HCT116 (cell line): Measurements from ENCODE around the gene TGFBR3L. TPM values are rescaled to one million over a fixed set of nuclear protein-coding genes. Genes with fewer than 3 reads are reported as not detected.
"Not testable (repeated sequence)": the region's sequence is repeated elsewhere in the genome, so short reads cannot be mapped to it uniquely, and the experiment has no call there.

ENCODE experiments used
- ATAC-seq: fragments of 200-7000 bp; cut with Tn5 transposase; 2 replicates; pipeline ENCODE4 v1.9.1; 2020; ENCODE audit warnings: mild to moderate bottlenecking, moderate library complexity
- BruUV-seq: library from RNA; stranded (reverse); fragments of 400-500 nt; replicated peaks from 2 replicates; lab custom pipeline; 2021; lab: Mats Ljungman, UMichigan
- CTCF ChIA-PET: fragments of 300-600 bp; sonication (Branson Sonifier 250); formaldehyde crosslinking; loops from one replicate; lab custom pipeline; 2021; ENCODE audit warnings: antibody characterized with exemption; lab: Charles Lee
- POLR2A ChIA-PET: fragments of 300-600, 350-600 bp; sonication (Branson Sonifier 250); formaldehyde crosslinking; loops from one replicate; lab custom pipeline; 2021; ENCODE audit warnings: antibody characterized with exemption; lab: Charles Lee
- RAD21 ChIA-PET, 2 experiments: fragments of 300-600 bp; sonication (Branson Sonifier 250); formaldehyde crosslinking; loops; one replicate each; lab custom pipeline; 2023; ENCODE audit warnings: low total read pairs in 2 of 2; ENCODE audit not compliant: uncharacterized antibody in 2 of 2, unreplicated experiment in 2 of 2, low non-redundant PET in 1 of 2; lab: Charles Lee
- DNase-seq: peaks from one replicate; pipeline ENCODE4 v3.0.0-alpha.2; 2010; ENCODE audit warnings: low read depth, low spot score
- H2AFZ ChIP-seq: fragments of 200-600 bp; shearing (Covaris generic), sonication (generic); 2 replicates; pipeline ENCODE4 v1.6.1; 2017; ENCODE audit warnings: low read depth, mixed run types, mixed read lengths, antibody characterized with exemption, low read length; ENCODE audit not compliant: poor library complexity, severe bottlenecking
- H3K27ac ChIP-seq: 2 replicates; pipeline ENCODE4 v1.5.1; 2012; ENCODE audit warnings: low read depth, low read length
- H3K27me3 ChIP-seq: fragments of 200-600 bp; sonication (generic); 2 replicates; pipeline ENCODE4 v1.6.1; 2016; ENCODE audit warnings: mixed run types, low read length, mixed read lengths; ENCODE audit not compliant: insufficient read depth
- H3K36me3 ChIP-seq, 2 experiments: fragments of 200-500 bp in 1 of 2; fragments of 200-600 bp in 1 of 2; sonication (Bioruptor generic) in 1 of 2; sonication (generic) in 1 of 2; 2 replicates each; pipeline versions ENCODE4 v1.5.1 to v1.6.1; 2014 to 2016; ENCODE audit warnings: low read length in 2 of 2, inconsistent platforms in 1 of 2, mixed read lengths in 1 of 2, mixed run types in 1 of 2; ENCODE audit not compliant: insufficient read depth in 2 of 2, control insufficient read depth in 1 of 2
- H3K4me1 ChIP-seq, 2 experiments: fragments of 200-600 bp in 1 of 2; sonication (generic) in 1 of 2; 2 replicates each; pipeline versions ENCODE4 v1.5.1 to v1.6.1; 2012 to 2017; ENCODE audit warnings: low read length in 2 of 2, inconsistent platforms in 1 of 2, mild to moderate bottlenecking in 1 of 2, mixed read lengths in 1 of 2, mixed run types in 1 of 2, moderate library complexity in 1 of 2; ENCODE audit not compliant: insufficient read depth in 2 of 2, control insufficient read depth in 1 of 2
- H3K4me2 ChIP-seq: fragments of 200-600 bp; sonication (generic); 2 replicates; pipeline ENCODE4 v1.6.1; 2017; ENCODE audit warnings: mixed run types, low read length, mixed read lengths
- H3K4me3 ChIP-seq, 2 experiments: fragments of 200-600 bp in 1 of 2; sonication (generic) in 1 of 2; replicated peaks in 1 of 2; 2 replicates each; pipeline ENCODE4 v1.5.1; 2011 to 2016; ENCODE audit warnings: low read length in 2 of 2, control low read depth in 1 of 2, low read depth in 1 of 2, mild to moderate bottlenecking in 1 of 2, mixed read lengths in 1 of 2, mixed run types in 1 of 2
- H3K79me2 ChIP-seq: fragments of 200-600 bp; sonication (generic); 2 replicates; pipeline ENCODE4 v1.6.1; 2017; ENCODE audit warnings: mild to moderate bottlenecking, mixed run types, low read length, moderate library complexity, mixed read lengths; ENCODE audit not compliant: insufficient read depth
- H3K9ac ChIP-seq: fragments of 200-600 bp; sonication (generic); 2 replicates; pipeline ENCODE4 v1.6.1; 2016; ENCODE audit warnings: low read length, mixed read lengths
- H3K9me2 ChIP-seq: fragments of 200-600 bp; sonication (generic), shearing (Covaris generic); 2 replicates; pipeline ENCODE4 v1.6.1; 2017; ENCODE audit warnings: mixed run types, mild to moderate bottlenecking, moderate library complexity; ENCODE audit not compliant: insufficient read depth
- H3K9me3 ChIP-seq, 2 experiments: fragments of 200-500 bp in 1 of 2; fragments of 200-600 bp in 1 of 2; sonication (Bioruptor generic) in 1 of 2; sonication (generic) in 1 of 2; 2 replicates each; pipeline ENCODE4 v1.6.1; 2014 to 2017; ENCODE audit warnings: low read length in 2 of 2, mixed read lengths in 2 of 2, inconsistent platforms in 1 of 2, low read depth in 1 of 2, mild to moderate bottlenecking in 1 of 2, mixed run types in 1 of 2, moderate library complexity in 1 of 2; ENCODE audit not compliant: control insufficient read depth in 1 of 2, insufficient read depth in 1 of 2
- H4K20me1 ChIP-seq: fragments of 200-600 bp; sonication (generic), shearing (Covaris generic); 2 replicates; pipeline ENCODE4 v1.6.1; 2017; ENCODE audit warnings: mixed run types, mild to moderate bottlenecking, moderate library complexity; ENCODE audit not compliant: insufficient read depth
- intact Hi-C: fragments of 100-400 bp; cut with micrococcal nuclease; formaldehyde crosslinking; loops from 2 replicates; pipeline ENCODE4 v1.10.0; 2022
- total RNA-seq: library from RNA; stranded (reverse); gene quantifications from one replicate; pipeline ENCODE4 v1.2.1, GENCODE V29; 2021; ENCODE audit not compliant: unreplicated experiment
- TF ChIP-seq, protein P1 (sequence below), 3 experiments: fragments of 200-600 bp in 1 of 3; sonication (generic) in 1 of 3; IDR thresholded peaks in 2 of 3; conservative IDR thresholded peaks in 1 of 3; 2 replicates each; pipeline ENCODE4 v1.5.1; 2012 to 2017; ENCODE audit warnings: low read depth in 2 of 3, low read length in 2 of 3, antibody characterized with exemption in 1 of 3, borderline replicate concordance in 1 of 3, control low read depth in 1 of 3, mild to moderate bottlenecking in 1 of 3, mixed read lengths in 1 of 3, mixed run types in 1 of 3, moderate library complexity in 1 of 3; ENCODE audit not compliant: insufficient read depth in 1 of 3

TGFBR3L gene
- total RNA-seq, 1 experiment from 2014 or later = 30.9 TPM

DNA sequence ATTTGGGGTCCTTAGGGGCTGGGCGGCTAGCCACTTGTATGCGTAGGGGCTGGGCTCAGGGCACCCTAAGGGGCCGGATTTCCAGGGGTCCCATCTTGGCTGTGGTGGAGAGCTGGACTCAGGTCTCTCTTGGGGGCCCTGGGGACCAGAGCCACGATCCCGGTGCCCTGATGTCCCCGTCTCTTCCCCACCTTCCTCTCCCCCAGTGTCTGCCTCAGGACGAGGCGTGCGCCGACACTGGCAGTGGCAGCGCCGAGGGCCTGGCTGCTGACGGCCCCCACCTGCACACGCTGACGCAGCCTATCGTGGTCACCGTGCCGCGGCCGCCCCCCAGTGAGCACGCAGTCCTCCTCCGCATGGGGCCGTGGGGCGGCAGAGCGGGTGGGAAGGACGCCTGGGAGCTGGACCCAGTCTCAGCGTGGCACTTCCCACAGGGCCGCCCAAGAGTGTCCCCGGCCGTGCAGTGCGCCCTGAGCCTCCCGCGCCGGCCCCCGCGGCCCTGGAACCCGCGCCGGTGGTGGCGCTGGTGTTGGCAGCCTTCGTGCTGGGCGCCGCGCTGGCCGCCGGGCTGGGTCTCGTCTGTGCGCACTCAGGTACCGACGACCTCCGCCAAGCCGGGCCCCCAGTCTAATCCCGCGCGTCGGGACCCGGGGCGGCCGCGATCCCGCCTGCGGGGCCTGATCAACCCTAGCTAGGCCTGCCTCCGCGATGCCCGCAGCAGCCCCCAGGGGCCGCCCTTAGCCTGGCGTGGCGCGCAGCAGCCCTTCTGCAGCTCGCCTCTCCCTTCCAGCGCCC is 2.8 kb downstream of the TGFBR3L start (continued):
- TF ChIP-seq, protein P1, sequence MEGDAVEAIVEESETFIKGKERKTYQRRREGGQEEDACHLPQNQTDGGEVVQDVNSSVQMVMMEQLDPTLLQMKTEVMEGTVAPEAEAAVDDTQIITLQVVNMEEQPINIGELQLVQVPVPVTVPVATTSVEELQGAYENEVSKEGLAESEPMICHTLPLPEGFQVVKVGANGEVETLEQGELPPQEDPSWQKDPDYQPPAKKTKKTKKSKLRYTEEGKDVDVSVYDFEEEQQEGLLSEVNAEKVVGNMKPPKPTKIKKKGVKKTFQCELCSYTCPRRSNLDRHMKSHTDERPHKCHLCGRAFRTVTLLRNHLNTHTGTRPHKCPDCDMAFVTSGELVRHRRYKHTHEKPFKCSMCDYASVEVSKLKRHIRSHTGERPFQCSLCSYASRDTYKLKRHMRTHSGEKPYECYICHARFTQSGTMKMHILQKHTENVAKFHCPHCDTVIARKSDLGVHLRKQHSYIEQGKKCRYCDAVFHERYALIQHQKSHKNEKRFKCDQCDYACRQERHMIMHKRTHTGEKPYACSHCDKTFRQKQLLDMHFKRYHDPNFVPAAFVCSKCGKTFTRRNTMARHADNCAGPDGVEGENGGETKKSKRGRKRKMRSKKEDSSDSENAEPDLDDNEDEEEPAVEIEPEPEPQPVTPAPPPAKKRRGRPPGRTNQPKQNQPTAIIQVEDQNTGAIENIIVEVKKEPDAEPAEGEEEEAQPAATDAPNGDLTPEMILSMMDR (IDR thresholded peaks at IDR 0.05 in 2 of 3, conservative IDR thresholded peaks at IDR 0.05 in 1 of 3; ENCODE audit: borderline replicate concordance in 1 of 3, insufficient read depth in 1 of 3, low read depth in 2 of 3, low read length in 2 of 3) = peak in 2 of 3 experiments; percentile 69 to 79; a peak in 4 of 6 replicates
- TF ChIP-seq, all 23 proteins: peak for 8

DNA sequence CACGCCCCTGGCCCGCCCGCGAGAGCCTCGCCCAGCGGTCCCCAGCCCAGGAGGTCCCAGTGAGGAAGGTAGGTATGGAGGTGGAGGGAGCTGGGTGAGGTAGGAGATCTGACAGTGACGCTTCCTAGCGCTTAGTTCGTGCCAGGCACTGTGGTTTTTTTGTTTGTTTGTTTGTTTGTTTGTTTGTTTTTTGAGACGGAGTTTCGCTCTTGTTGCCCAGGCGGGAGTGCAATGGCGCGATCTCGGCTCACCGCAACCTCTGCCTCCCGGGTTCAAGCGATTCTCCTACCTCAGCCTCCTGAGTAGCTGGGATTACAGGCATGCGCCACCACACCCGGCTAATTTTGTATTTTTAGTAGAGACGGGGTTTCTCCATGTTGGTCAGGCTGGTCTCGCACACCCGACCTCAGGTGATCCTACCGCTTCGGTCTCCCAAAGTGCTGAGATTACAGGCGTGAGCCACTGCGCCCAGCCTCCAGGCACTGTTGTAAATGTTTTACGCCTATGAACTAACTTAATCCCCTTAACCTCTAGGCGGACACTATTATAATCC is 3.5 kb downstream of the TGFBR3L start:
- H3K79me2 ChIP-seq, H3K9me2 ChIP-seq, H3K9me3 ChIP-seq, DNase-seq, intact Hi-C loops, H4K20me1 ChIP-seq, ATAC-seq, RAD21 ChIA-PET, H2AFZ ChIP-seq, H3K27me3 ChIP-seq: not testable (repeated sequence)
- Histone ChIP-seq H3K4me2 (peak overlapping the region; percentile 91), H3K4me3 (peak overlapping the region; percentile 66 to 74), H3K9ac (peak overlapping the region; percentile 89), H3K36me3 (peaks cover 0 to 11% of the 10 kb centered on the region in 2 experiments; a peak in 3 of 4 replicates), H3K4me1 (peaks cover 21 to 57% of the 10 kb centered on the region in 2 experiments; a peak in 3 of 4 replicates), H3K27ac (peak overlapping the region; percentile 89)
- BruUV-seq = TSS peak; percentile 34
- POLR2A ChIA-PET = interaction anchor here (1.3 to 1.7 kb wide), 2 partner anchors 15 to 26 kb away, joined by 5 to 6 read pairs; partner anchors contain the start of genes MAP2K7 and TIMM44
- CTCF ChIA-PET = interaction anchor here (0.8 to 5.2 kb wide), 5 partner anchors 11 to 49 kb away, joined by 3 to 30 read pairs (median 4); partner anchors contain the start of genes MAP2K7 and TIMM44
